ENCODE data around the gene FER1L5. TPM values are rescaled to one million over a fixed set of nuclear protein-coding genes. Genes with fewer than 3 reads are reported as not detected.

The FER1L5 gene
- total RNA-seq (under 1 TPM in 8 of 9 donors, not detected in 1; 0.06 to 0.87 (median 0.17) TPM), polyA plus RNA-seq (under 1 TPM; 0.02 to 0.32 (median 0.07) TPM)
- long read RNA-seq, donor 1: 0 reads
- long read RNA-seq, donor 2: 0 reads
- long read RNA-seq, donor 3: 0 reads
- long read RNA-seq, donor 4, partial matches to known transcripts: 0 of 1 reads
- long read RNA-seq, donor 4, other reads (novel, unspliced or antisense): 1 of 1 reads
- long read RNA-seq, donor 5: 0 reads
- long read RNA-seq, donor 6: 0 reads
- long read RNA-seq, donor 7, partial matches to known transcripts: 0 of 5 reads
- long read RNA-seq, donor 7, other reads (novel, unspliced or antisense): 5 of 5 reads
- long read RNA-seq, donor 8: 0 reads
- long read RNA-seq, donor 9: 0 reads
- long read RNA-seq, donor 10: 0 reads

GRCh38 chr2:96642564-96643360, at the start of gene FER1L5:
FER1L5 (plus strand) TSS chr2:96642764; CDS start chr2:96642837, 73 bp downstream.
- 53 to 58% (median 57%) methylated on average over 10 of the region's 10 CpGs for WGBS, 4 donors
- TF ChIP-seq CTCF (IDR thresholded peaks at IDR 0.05): no peak
- TF ChIP-seq POLR2A (IDR thresholded peaks at IDR 0.05): no peak
- peak within 1 kb of the TSS in 1 of 5 donors; percentile 67 for H3K27ac ChIP-seq

GRCh38 chr2:96594282-96594681, 48.3 kb upstream of the FER1L5 start:
- Histone ChIP-seq H3K27me3 (no peaks in the 10 kb centered on the region), H3K9me3 (replicated peaks in 1 of 3) (no peaks in the 10 kb centered on the region), H3K4me3 (no peak overlapping the region), H3K27ac (no peak overlapping the region), H3K36me3 (replicated peaks in 1 of 2) (peaks cover 0 to 44% of the 10 kb centered on the region in 2 donors), H3K4me1 (replicated peaks in 1 of 2) (peaks cover 0 to 4% of the 10 kb centered on the region in 2 donors)
- intact Hi-C loops (cut with DNase I): no loop called here
- 67 to 85% (median 81%) methylated on average over 3 of the region's 3 CpGs for whole genome bisulfite sequencing, 4 donors
- DNase-seq: no peak
- no peak for TF ChIP-seq POLR2A (IDR thresholded peaks at IDR 0.05)

More at GRCh38 chr2:96642564-96643360, at the start of gene FER1L5:
- Histone ChIP-seq H3K36me3 (replicated peaks in 1 of 2) (no peaks in the 10 kb centered on the region), H3K27me3 (no peaks in the 10 kb centered on the region), H3K4me1 (replicated peaks in 1 of 2) (no peaks in the 10 kb centered on the region), H3K9me3 (replicated peaks in 1 of 3) (no peaks in the 10 kb centered on the region), H3K4me3 (peak within 1 kb of the TSS in 1 of 4 donors; percentile 26)
- intact Hi-C loops (cut with DNase I): no loop called here
- DNase-seq: peak in 1 of 7 donors; percentile 56

- peaks cover 0 to 47% of the 10 kb centered on the region in 2 donors for H3K36me3 ChIP-seq (replicated peaks in 1 of 2)
- TF ChIP-seq CTCF (IDR thresholded peaks at IDR 0.05): no peak
- TF ChIP-seq POLR2A (IDR thresholded peaks at IDR 0.05): no peak
- no peak for DNase-seq
- no peaks in the 10 kb centered on the region for H3K9me3 ChIP-seq (replicated peaks in 1 of 3)
- H3K4me3 ChIP-seq: no peak overlapping the region
- H3K4me1 ChIP-seq (replicated peaks in 1 of 2): peaks cover 0 to 4% of the 10 kb centered on the region in 2 donors
- intact Hi-C loops (cut with DNase I): no loop called here
- 91 to 95% (median 91%) methylated on average over 5 of the region's 5 CpGs for WGBS, 4 donors
- no peaks in the 10 kb centered on the region for H3K27me3 ChIP-seq
- no peak overlapping the region for H3K27ac ChIP-seq
Observed at GRCh38 chr2:96594691-96595152, 47.8 kb upstream of the FER1L5 start.

GRCh38 chr2:96596596-96596995, 46.0 kb upstream of the FER1L5 start:
- intact Hi-C loops (cut with DNase I): no loop called here

More at GRCh38 chr2:96596596-96596995, 46.0 kb upstream of the FER1L5 start:
- TF ChIP-seq CTCF (IDR thresholded peaks at IDR 0.05): no peak
- TF ChIP-seq POLR2A (IDR thresholded peaks at IDR 0.05): no peak
- Histone ChIP-seq H3K4me3 (no peak overlapping the region), H3K27ac (no peak overlapping the region), H3K36me3 (replicated peaks in 1 of 2) (peaks cover 0 to 64% of the 10 kb centered on the region in 2 donors), H3K4me1 (replicated peaks in 1 of 2) (peaks cover 0 to 4% of the 10 kb centered on the region in 2 donors), H3K9me3 (replicated peaks in 1 of 3) (no peaks in the 10 kb centered on the region), H3K27me3 (no peaks in the 10 kb centered on the region)
- DNase-seq: peak in 2 of 7 donors; percentile 50 to 54

Measured in adrenal gland (tissue), 19 donors.